ENCODE measurements around the gene PRICKLE1.

- TF ChIP-seq POLR2AphosphoS5 (IDR thresholded peaks at IDR 0.05; ENCODE audit: insufficient read depth, low read depth, low read length) (no peak), CTCF (IDR thresholded peaks at IDR 0.05; ENCODE audit: extremely low read depth in 1 of 2, insufficient read depth in 1 of 2, low read depth in 1 of 2, low read length in 2 of 2) (no peak), EZH2 (IDR thresholded peaks at IDR 0.05; ENCODE audit: borderline replicate concordance, low read depth, low read length, severe bottlenecking) (no peak), POLR2A (IDR thresholded peaks at IDR 0.05; ENCODE audit: low read depth, low read length) (no peak), FOS (IDR thresholded peaks at IDR 0.05; ENCODE audit: borderline replicate concordance, insufficient read depth, low read length) (no peak), MAX (IDR thresholded peaks at IDR 0.05; ENCODE audit: insufficient read depth, insufficient read length) (no peak), GATA2 (IDR thresholded peaks at IDR 0.05; ENCODE audit: insufficient read depth, insufficient read length, low read depth, low read length) (no peak)
Measured at GRCh38 chr12:42583016-42583415, 6.5 kb downstream of the PRICKLE1 start.

Measured in endothelial cell of umbilical vein (primary cell).